HepG2 (cell line): Measurements from ENCODE around the gene SRSF4. TPM values are rescaled to one million over a fixed set of nuclear protein-coding genes. Genes with fewer than 3 reads are reported as not detected.
A peak's percentile ranks its signal among the peaks of the same experiment; 100 is the strongest.

Experiments
- ARID5B ChIP-seq: IDR thresholded peaks from 2 replicates; pipeline ENCODE4 v1.4.0; 2020; ENCODE audit warnings: mild to moderate bottlenecking, missing genetic modification reagents
- RFXAP ChIP-seq: sonication (generic); formaldehyde crosslinking; IDR thresholded peaks from 2 replicates; pipeline ENCODE4 v1.4.0; 2020; ENCODE audit warnings: missing genetic modification reagents, borderline replicate concordance
- SOX6 ChIP-seq, 2 experiments: fragments of 450-650 bp in 1 of 2; sonication (generic) in 1 of 2; formaldehyde crosslinking in 1 of 2; IDR thresholded peaks; 2 replicates each; pipeline versions ENCODE4 v1.4.0 to v1.6.1; 2017 to 2020; ENCODE audit warnings: antibody characterized with exemption in 1 of 2, mild to moderate bottlenecking in 1 of 2, missing genetic modification reagents in 1 of 2
- SUZ12 ChIP-seq: fragments of 150-350 bp; IDR thresholded peaks from 2 replicates; pipeline ENCODE4 v1.6.1; 2014; ENCODE audit warnings: low read depth, low read length
- ZGPAT ChIP-seq: IDR thresholded peaks from 2 replicates; pipeline ENCODE4 v1.6.1; 2016; ENCODE audit warnings: mild to moderate bottlenecking
- ZNF333 ChIP-seq: sonication (generic); formaldehyde crosslinking; IDR thresholded peaks from 2 replicates; pipeline ENCODE4 v1.4.0; 2020; ENCODE audit warnings: mild to moderate bottlenecking, missing genetic modification reagents, borderline replicate concordance
- ZNF446 ChIP-seq: sonication (generic); formaldehyde crosslinking; IDR thresholded peaks from 2 replicates; pipeline ENCODE4 v1.5.0; 2020; ENCODE audit warnings: mild to moderate bottlenecking, missing genetic modification reagents
- polyA plus RNA-seq, 8 experiments: library from polyadenylated mRNA; depleted of rRNA in 3 of 8; stranded (reverse) in 7 of 8; unstranded in 1 of 8; fragments of >200 nt; fragmentation: Illumina TruSeq in 4 of 8; extraction: Trizol in 4 of 8; gene quantifications; 2 replicates each; pipeline versions ENCODE4 v1.2.1 to v1.2.3, GENCODE V29; 2011 to 2016; ENCODE audit warnings: low read depth in 4 of 8, missing spikeins in 1 of 8, mixed read lengths in 1 of 8; ENCODE audit not compliant: insufficient read depth in 1 of 8
- total RNA-seq, 5 experiments: library from RNA; depleted of rRNA; stranded (reverse); fragments of >200 nt; fragmentation: Illumina TruSeq; extraction: Trizol; gene quantifications; 2 replicates each; pipeline ENCODE4 v1.2.3, GENCODE V29; 2016; ENCODE audit warnings: low read depth in 1 of 5
- TF ChIP-seq, protein P1 (sequence below): sonication (generic); formaldehyde crosslinking; IDR thresholded peaks from 2 replicates; pipeline ENCODE4 v1.4.0; 2020; ENCODE audit warnings: missing genetic modification reagents, mild to moderate bottlenecking, borderline replicate concordance
- TF ChIP-seq, protein P2 (sequence below): sonication (generic); formaldehyde crosslinking; IDR thresholded peaks from 2 replicates; pipeline ENCODE4 v1.4.0; 2020; ENCODE audit warnings: missing genetic modification reagents, low read depth, mild to moderate bottlenecking, borderline replicate concordance
- TF ChIP-seq, protein P3 (sequence below): IDR thresholded peaks from 2 replicates; pipeline ENCODE4 v1.6.1; 2016; ENCODE audit warnings: missing compliant biosample characterization, missing genetic modification reagents, borderline replicate concordance
- TF ChIP-seq, protein P4 (sequence below): sonication (generic); formaldehyde crosslinking; IDR thresholded peaks from 2 replicates; pipeline ENCODE4 v1.4.0; 2020; ENCODE audit warnings: missing genetic modification reagents

SRSF4 gene
- total and polyA plus RNA-seq, 2 of the 13 experiments (the other 11 are each of a cell fraction or from before 2014, with no cell fraction given) = 37.7 to 50.9 TPM

GRCh38 chr1:29145739-29146437, 35.8 kb downstream of the SRSF4 start (continued):
- TF ChIP-seq, protein P1, sequence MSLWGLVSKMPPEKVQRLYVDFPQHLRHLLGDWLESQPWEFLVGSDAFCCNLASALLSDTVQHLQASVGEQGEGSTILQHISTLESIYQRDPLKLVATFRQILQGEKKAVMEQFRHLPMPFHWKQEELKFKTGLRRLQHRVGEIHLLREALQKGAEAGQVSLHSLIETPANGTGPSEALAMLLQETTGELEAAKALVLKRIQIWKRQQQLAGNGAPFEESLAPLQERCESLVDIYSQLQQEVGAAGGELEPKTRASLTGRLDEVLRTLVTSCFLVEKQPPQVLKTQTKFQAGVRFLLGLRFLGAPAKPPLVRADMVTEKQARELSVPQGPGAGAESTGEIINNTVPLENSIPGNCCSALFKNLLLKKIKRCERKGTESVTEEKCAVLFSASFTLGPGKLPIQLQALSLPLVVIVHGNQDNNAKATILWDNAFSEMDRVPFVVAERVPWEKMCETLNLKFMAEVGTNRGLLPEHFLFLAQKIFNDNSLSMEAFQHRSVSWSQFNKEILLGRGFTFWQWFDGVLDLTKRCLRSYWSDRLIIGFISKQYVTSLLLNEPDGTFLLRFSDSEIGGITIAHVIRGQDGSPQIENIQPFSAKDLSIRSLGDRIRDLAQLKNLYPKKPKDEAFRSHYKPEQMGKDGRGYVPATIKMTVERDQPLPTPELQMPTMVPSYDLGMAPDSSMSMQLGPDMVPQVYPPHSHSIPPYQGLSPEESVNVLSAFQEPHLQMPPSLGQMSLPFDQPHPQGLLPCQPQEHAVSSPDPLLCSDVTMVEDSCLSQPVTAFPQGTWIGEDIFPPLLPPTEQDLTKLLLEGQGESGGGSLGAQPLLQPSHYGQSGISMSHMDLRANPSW (CRISPR knock-in tag) = no peak
- TF ChIP-seq, protein P2, sequence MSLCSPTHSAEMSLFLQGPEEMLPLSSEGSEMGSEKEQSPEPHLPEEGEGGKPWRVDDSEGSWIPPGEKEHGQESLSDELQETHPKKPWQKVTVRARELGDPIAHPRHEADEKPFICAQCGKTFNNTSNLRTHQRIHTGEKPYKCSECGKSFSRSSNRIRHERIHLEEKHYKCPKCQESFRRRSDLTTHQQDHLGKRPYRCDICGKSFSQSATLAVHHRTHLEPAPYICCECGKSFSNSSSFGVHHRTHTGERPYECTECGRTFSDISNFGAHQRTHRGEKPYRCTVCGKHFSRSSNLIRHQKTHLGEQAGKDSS (CRISPR knock-in tag) = no peak
- peak; percentile 58; the same call in 1 of the 2 replicates for TF ChIP-seq RFXAP (CRISPR knock-in tag)
- TF ChIP-seq, protein P3, sequence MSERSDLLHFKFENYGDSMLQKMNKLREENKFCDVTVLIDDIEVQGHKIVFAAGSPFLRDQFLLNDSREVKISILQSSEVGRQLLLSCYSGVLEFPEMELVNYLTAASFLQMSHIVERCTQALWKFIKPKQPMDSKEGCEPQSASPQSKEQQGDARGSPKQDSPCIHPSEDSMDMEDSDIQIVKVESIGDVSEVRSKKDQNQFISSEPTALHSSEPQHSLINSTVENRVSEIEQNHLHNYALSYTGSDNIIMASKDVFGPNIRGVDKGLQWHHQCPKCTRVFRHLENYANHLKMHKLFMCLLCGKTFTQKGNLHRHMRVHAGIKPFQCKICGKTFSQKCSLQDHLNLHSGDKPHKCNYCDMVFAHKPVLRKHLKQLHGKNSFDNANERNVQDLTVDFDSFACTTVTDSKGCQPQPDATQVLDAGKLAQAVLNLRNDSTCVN (CRISPR knock-in tag) = no peak
- no peak for TF ChIP-seq ZNF446
- TF ChIP-seq ARID5B (CRISPR knock-in tag) = peak; percentile 70
- TF ChIP-seq, protein P4, sequence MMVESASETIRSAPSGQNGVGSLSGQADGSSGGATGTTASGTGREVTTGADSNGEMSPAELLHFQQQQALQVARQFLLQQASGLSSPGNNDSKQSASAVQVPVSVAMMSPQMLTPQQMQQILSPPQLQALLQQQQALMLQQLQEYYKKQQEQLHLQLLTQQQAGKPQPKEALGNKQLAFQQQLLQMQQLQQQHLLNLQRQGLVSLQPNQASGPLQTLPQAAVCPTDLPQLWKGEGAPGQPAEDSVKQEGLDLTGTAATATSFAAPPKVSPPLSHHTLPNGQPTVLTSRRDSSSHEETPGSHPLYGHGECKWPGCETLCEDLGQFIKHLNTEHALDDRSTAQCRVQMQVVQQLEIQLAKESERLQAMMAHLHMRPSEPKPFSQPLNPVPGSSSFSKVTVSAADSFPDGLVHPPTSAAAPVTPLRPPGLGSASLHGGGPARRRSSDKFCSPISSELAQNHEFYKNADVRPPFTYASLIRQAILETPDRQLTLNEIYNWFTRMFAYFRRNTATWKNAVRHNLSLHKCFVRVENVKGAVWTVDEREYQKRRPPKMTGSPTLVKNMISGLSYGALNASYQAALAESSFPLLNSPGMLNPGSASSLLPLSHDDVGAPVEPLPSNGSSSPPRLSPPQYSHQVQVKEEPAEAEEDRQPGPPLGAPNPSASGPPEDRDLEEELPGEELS = peak; percentile 33; the same call in 1 of the 2 replicates
- no peak for TF ChIP-seq SOX6 (IDR thresholded peaks at IDR 0.05)
- peak; percentile 65 for TF ChIP-seq SOX6 (CRISPR knock-in tag; IDR thresholded peaks at IDR 0.05)
- 0 out of 2 replicates have a peak, but pooled peaks have one; percentile 45 for TF ChIP-seq ZGPAT (CRISPR knock-in tag)
- TF ChIP-seq SUZ12 = no peak
- TF ChIP-seq ZNF333 (CRISPR knock-in tag) = no peak
